Umbilical cord (tissue), 2 donors: ENCODE results near the gene PFN4. TPM values are rescaled to one million over a fixed set of nuclear protein-coding genes. Genes with fewer than 3 reads are reported as not detected.

Source experiments
- DNase-seq: peaks from one replicate; pipeline ENCODE4 v3.0.0-alpha.2; 2015; ENCODE audit warnings: low spot score
- total RNA-seq: library from RNA; depleted of rRNA; stranded (reverse); fragments of >200 nt; gene quantifications from one replicate; pipeline ENCODE4 v1.2.3, GENCODE V29; 2014; ENCODE audit warnings: low replicate concordance; ENCODE audit not compliant: insufficient read depth

Gene PFN4
- total RNA-seq, 1 donor from 2014 or later, result not detected

GRCh38 chr2:24077879-24078278 is 45.3 kb downstream of the PFN4 start:
- DNase-seq, result no peak

GRCh38 chr2:24077535-24077877 is 45.6 kb downstream of the PFN4 start:
- no peak for DNase-seq

GRCh38 chr2:24076849-24077534 is 46.1 kb downstream of the PFN4 start:
- DNase-seq, result peak; percentile 44

GRCh38 chr2:24075915-24076848 is 47.0 kb downstream of the PFN4 start, which contains the start of gene SF3B6:
TSS of gene SF3B6 (minus strand) at chr2:24076326. CDS start at chr2:24076229, 97 bp downstream.
- peak; percentile 99 for DNase-seq

- DNase-seq, result no peak
Observed at GRCh38 chr2:24075259-24075658, 47.9 kb downstream of the PFN4 start.

- DNase-seq, result no peak
Observed at GRCh38 chr2:24073816-24074215, 49.3 kb downstream of the PFN4 start.

GRCh38 chr2:24072259-24072658 is 50.9 kb downstream of the PFN4 start:
- no peak for DNase-seq

- no peak for DNase-seq
Observed at GRCh38 chr2:24065341-24065740, 57.8 kb downstream of the PFN4 start.

Other genes starting within 250 kb of the PFN4 start
- gene ATAD2B, start 196.2 kb downstream of the PFN4 start, total RNA-seq, result 21.4 TPM
- gene UBXN2A, start 182.9 kb downstream of the PFN4 start, total RNA-seq, result 15.4 TPM
- gene MFSD2B, start 113.2 kb downstream of the PFN4 start, total RNA-seq, result 0.48 TPM
- 12.5 TPM for gene WDCP, start 75.9 kb downstream of the PFN4 start, total RNA-seq
- gene FKBP1B, start 73.6 kb downstream of the PFN4 start, total RNA-seq, result not detected
- gene SF3B6, start 47.0 kb downstream of the PFN4 start, total RNA-seq, result 127 TPM
- 12.3 TPM for gene TP53I3, start 38.5 kb downstream of the PFN4 start, total RNA-seq
- gene FAM228B, start 135 bp upstream of the PFN4 start, total RNA-seq, result 63.1 TPM
- gene FAM228A, start 51.7 kb upstream of the PFN4 start, total RNA-seq, result not detected
- gene ITSN2, start 237.2 kb upstream of the PFN4 start, total RNA-seq, result 43.6 TPM